Stimulated activated naive CD8-positive, alpha-beta T cell treated with anti-CD3 and anti-CD28 coated beads, Interleukin-15, Interleukin-2, amounts not matched to agents 100 ng/mL and 50 ng/mL, for 24 hours (primary cell): ENCODE measurements around the gene AGBL1.

ENCODE experiments used
- H3K27ac Mint-ChIP-seq: one replicate; pipeline ENCODE4 v1.8.0; 2021; ENCODE audit warnings: mild to moderate bottlenecking, mixed read lengths
- H3K27me3 Mint-ChIP-seq: one replicate; pipeline ENCODE4 v1.8.0; 2021; ENCODE audit warnings: mixed read lengths
- H3K36me3 Mint-ChIP-seq: one replicate; pipeline ENCODE4 v1.8.0; 2021; ENCODE audit warnings: low read depth, mixed read lengths
- H3K4me1 Mint-ChIP-seq: one replicate; pipeline ENCODE4 v1.8.0; 2021; ENCODE audit warnings: low read depth, mixed read lengths
- H3K4me3 Mint-ChIP-seq: one replicate; pipeline ENCODE4 v1.8.0; 2021; ENCODE audit warnings: mild to moderate bottlenecking, mixed read lengths
- H3K9me3 Mint-ChIP-seq: one replicate; pipeline ENCODE4 v1.8.0; 2021; ENCODE audit warnings: mixed read lengths

The AGBL1 gene

DNA sequence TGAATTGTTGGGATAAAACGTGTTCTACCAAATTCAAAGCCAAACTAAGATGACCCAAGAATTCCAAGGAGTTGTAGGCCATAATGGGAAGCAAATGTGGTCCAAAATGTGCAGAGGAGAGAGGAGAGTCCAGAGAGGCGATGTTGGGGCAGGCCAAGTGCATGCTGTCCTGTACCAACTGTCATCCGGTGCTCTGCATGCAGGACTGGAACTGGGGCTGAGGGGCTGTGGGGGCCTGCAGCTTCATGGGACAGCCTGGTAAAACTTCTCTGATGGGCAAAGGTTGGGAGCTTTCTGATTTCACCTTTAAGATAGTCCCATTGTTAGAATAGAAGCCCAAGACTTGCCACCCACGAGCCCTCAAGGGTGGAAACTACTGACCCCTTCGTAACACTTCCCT is 831.4 kb downstream of the AGBL1 start:
- no peaks in the 10 kb centered on the region for H3K4me1 Mint-ChIP-seq
- no peaks in the 10 kb centered on the region for H3K36me3 Mint-ChIP-seq
- peaks cover 6% of the 10 kb centered on the region for H3K27me3 Mint-ChIP-seq
- H3K27ac Mint-ChIP-seq, result no peak overlapping the region
- peaks cover 7% of the 10 kb centered on the region for H3K9me3 Mint-ChIP-seq
- H3K4me3 Mint-ChIP-seq, result no peak overlapping the region

- Mint-ChIP-seq H3K9me3 (peaks cover 7% of the 10 kb centered on the region), H3K4me3 (no peak overlapping the region), H3K4me1 (no peaks in the 10 kb centered on the region), H3K36me3 (no peaks in the 10 kb centered on the region), H3K27me3 (peaks cover 1% of the 10 kb centered on the region), H3K27ac (no peak overlapping the region)
Observed at GRCh38 chr15:86912661-86913060, 833.0 kb downstream of the AGBL1 start.

DNA sequence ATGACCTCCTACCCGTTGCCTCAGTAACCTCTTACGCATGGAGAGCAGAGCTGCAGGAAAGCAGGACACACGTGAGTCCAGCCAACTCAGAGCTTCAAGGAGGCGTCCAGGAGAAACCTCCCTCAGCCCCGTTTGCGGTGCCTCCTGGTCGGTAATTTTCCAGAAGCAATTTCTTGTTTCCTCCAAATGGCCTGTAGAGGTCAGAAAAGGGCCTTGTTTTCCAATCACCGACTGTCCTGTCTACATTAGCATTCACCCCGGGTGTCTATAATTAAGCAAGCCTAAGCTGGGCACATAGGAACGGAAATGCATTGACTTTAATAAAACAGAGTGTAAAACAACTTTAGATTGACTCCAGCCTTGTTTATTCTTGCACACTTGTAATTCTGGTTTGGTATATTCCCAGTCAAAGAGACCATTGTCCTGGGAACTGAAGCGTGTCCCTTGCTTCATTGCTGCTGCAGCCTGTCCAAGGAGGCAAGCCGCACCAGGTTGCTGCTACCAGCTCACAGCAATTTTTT is 836.2 kb downstream of the AGBL1 start:
- Mint-ChIP-seq H3K27me3 (peaks cover 4% of the 10 kb centered on the region), H3K36me3 (no peaks in the 10 kb centered on the region), H3K4me1 (no peaks in the 10 kb centered on the region), H3K9me3 (no peaks in the 10 kb centered on the region), H3K4me3 (no peak overlapping the region), H3K27ac (no peak overlapping the region)

DNA sequence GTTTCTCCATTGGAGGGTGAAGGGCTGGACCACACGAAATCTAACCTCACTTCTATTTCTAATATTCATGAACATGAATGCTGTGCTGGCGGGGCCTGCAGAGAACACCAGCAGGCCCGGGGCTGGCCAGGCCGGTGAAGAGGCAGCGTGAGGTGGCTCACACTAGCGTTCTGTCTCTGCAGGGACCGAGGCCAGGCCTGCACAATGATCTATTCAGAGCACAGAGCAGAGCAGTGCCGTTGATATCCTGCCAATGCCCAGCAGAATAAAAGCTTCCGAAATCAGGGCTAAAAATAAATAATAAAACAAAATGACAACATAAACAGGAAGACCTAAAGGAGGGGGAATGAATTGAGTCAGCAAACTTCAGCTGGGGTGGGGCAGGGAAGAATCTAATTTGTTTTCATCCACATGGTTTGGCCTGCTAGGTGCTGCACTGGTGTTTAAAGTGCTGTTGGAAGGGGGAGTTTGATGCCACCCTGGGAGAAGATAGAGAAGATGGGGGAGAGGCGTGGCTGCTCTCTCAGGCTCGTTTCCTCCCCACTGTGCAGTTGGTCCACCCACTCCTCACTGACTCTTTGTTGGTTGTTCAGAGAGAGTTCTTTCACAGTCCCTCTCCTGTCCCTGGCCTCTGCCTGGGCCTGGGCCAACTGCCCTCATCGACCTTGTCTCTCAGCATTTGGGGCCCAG is 837.1 kb downstream of the AGBL1 start:
- Mint-ChIP-seq H3K27me3 (peaks cover 4% of the 10 kb centered on the region), H3K36me3 (no peaks in the 10 kb centered on the region), H3K9me3 (no peaks in the 10 kb centered on the region), H3K4me1 (no peaks in the 10 kb centered on the region), H3K4me3 (no peak overlapping the region), H3K27ac (no peak overlapping the region)

DNA sequence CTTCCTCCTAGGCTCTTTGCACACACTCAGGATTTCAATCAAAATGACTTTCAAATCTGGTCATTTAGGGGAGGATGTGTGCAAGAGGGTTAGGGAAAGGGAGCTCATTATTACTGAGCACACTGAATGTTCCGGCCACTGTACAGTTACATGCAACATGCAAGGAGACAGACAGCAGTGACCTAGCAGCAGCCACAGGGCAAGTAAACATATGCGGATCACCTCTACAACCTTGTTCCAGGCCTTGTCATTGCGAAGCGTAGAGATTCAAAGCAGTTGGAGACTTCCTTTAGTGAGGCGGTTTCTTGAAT is 837.6 kb downstream of the AGBL1 start:
- H3K4me1 Mint-ChIP-seq, result no peaks in the 10 kb centered on the region
- no peaks in the 10 kb centered on the region for H3K9me3 Mint-ChIP-seq
- no peaks in the 10 kb centered on the region for H3K36me3 Mint-ChIP-seq
- peaks cover 4% of the 10 kb centered on the region for H3K27me3 Mint-ChIP-seq
- H3K4me3 Mint-ChIP-seq, result no peak overlapping the region
- H3K27ac Mint-ChIP-seq, result no peak overlapping the region

DNA sequence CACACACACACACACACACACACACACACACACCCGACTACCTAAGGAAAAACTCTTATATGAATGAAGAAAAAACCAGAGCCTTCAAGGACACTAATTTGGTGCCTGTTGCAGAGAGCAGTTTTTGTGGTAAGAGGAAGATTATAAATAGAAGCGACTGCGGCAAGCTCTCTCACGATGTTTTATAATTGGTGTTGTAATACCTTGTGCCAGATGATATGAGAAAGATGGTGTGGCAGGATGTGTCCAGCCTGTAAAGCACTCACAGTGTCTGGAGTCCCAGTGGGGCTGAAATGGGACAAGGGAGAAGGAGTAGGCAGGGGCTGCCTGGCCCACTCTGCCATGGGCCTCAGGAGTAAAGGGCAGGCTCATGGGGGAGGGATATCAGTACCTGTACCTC is 839.9 kb downstream of the AGBL1 start:
- H3K36me3 Mint-ChIP-seq, result no peaks in the 10 kb centered on the region
- H3K27ac Mint-ChIP-seq, result no peak overlapping the region
- no peaks in the 10 kb centered on the region for H3K9me3 Mint-ChIP-seq
- no peak overlapping the region for H3K4me3 Mint-ChIP-seq
- no peaks in the 10 kb centered on the region for H3K4me1 Mint-ChIP-seq
- peaks cover 4% of the 10 kb centered on the region for H3K27me3 Mint-ChIP-seq

DNA sequence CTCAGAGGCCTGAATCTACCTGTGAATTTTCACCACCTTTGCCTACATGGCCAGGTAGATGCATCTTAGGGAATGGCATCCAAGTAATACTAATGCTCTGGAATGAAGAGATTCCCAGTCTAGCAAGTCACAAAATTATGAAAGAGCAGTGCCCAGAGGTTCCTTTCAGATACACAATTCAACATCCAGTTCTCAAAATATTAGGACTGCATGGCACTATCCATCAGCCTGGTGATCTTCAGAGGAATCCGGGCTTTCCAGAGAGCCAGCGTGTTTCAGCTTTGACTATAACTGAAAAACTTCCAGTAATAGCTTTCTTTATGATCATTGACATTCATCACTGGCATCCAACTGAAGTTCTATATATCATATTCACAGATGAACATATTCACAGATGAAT is 849.8 kb downstream of the AGBL1 start:
- Mint-ChIP-seq H3K27me3 (peaks cover 5% of the 10 kb centered on the region), H3K9me3 (no peaks in the 10 kb centered on the region), H3K4me1 (no peaks in the 10 kb centered on the region), H3K27ac (no peak overlapping the region), H3K4me3 (no peak overlapping the region), H3K36me3 (no peaks in the 10 kb centered on the region)

DNA sequence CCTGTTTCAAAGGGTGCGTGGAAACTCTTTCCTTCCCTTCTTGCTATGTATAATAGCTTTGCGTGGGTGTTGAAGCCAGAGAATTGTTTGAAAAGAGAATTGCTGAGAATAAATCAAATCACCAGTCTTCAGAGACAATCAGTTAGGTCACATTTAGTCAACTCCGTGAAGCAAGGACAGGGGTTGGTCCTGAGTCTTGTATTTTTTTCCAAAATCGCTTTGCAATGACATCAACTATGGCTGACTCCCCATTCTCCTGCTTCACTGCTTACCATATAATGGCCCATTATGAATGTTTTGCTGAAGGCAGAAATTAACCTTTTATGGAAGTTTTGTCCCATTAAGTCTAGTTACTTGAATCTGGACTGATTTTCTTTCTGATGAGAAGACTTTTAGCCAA is 852.8 kb downstream of the AGBL1 start:
- H3K4me1 Mint-ChIP-seq, result no peaks in the 10 kb centered on the region
- H3K27ac Mint-ChIP-seq, result no peak overlapping the region
- peaks cover 5% of the 10 kb centered on the region for H3K27me3 Mint-ChIP-seq
- peaks cover 4% of the 10 kb centered on the region for H3K9me3 Mint-ChIP-seq
- H3K36me3 Mint-ChIP-seq, result no peaks in the 10 kb centered on the region
- H3K4me3 Mint-ChIP-seq, result no peak overlapping the region

DNA sequence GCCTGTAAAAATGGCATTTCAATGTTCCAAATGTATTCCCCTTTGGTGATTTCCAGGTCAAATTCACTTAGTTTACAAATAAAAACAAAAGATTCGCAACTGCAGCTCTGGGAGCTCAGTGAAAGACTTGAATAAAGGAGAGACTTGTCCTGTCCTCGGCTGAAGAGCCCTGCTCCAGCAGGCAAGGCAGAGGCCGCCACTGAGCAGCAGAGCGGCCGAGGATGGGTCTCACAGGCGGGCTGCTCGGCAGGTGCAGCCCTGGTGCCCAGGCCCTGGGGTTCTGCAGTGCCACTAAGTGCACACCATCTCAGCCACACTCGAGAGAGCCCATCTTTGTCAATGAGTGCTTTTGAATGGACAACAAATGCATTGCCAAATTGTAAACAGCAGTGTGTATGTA is 856.2 kb downstream of the AGBL1 start:
- H3K9me3 Mint-ChIP-seq, result peaks cover 4% of the 10 kb centered on the region
- H3K36me3 Mint-ChIP-seq, result no peaks in the 10 kb centered on the region
- no peaks in the 10 kb centered on the region for H3K4me1 Mint-ChIP-seq
- no peak overlapping the region for H3K27ac Mint-ChIP-seq
- peaks cover 5% of the 10 kb centered on the region for H3K27me3 Mint-ChIP-seq
- no peak overlapping the region for H3K4me3 Mint-ChIP-seq

GRCh38 chr15:86942285-86942684 is 862.6 kb downstream of the AGBL1 start:
- no peaks in the 10 kb centered on the region for H3K27me3 Mint-ChIP-seq
- H3K4me3 Mint-ChIP-seq, result no peak overlapping the region
- no peak overlapping the region for H3K27ac Mint-ChIP-seq

DNA sequence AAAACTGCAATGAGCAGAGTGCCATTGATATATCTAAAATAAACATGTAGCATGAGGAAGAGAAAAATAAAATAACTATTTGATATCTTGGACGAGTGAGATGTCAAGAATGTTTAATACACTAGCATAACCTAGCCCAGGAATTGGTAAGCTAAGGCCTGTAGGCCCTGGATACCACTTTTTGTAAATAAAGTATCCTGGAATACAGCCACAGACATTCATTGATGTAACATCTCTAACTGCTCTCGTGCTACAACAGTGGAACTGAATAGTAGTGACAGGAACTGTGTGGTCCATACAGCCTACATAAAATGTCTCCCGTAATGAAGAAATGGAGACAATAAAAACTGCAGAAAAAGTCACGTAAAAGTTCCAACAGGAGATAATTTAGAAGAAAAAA is 869.0 kb downstream of the AGBL1 start:
- Mint-ChIP-seq H3K4me1 (no peaks in the 10 kb centered on the region), H3K36me3 (no peaks in the 10 kb centered on the region), H3K4me3 (no peak overlapping the region), H3K27me3 (no peaks in the 10 kb centered on the region), H3K27ac (no peak overlapping the region), H3K9me3 (no peaks in the 10 kb centered on the region)

More at GRCh38 chr15:86942285-86942684, 862.6 kb downstream of the AGBL1 start:
- Mint-ChIP-seq H3K4me1 (no peaks in the 10 kb centered on the region), H3K9me3 (peaks cover 2% of the 10 kb centered on the region), H3K36me3 (no peaks in the 10 kb centered on the region)

DNA sequence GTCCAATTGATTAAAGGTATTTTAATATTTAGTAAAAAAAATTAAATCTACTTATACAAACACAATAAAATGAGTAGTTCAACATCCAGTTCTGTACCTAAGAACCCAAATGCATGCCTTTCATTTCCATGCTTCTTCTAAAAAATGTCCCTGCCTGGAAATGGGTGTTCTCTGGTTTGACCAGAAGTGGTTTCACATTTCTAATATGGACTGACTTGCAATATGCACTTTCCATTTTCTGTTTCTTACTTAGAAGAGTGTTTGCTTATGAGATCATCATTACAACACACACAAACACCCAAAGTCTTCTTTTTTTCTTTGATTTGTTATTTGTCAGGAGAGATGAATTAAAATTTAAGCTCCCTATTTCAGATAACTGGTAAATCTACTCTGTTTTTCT is 879.6 kb downstream of the AGBL1 start:
- no peaks in the 10 kb centered on the region for H3K36me3 Mint-ChIP-seq
- no peaks in the 10 kb centered on the region for H3K9me3 Mint-ChIP-seq
- H3K27ac Mint-ChIP-seq, result no peak overlapping the region
- no peaks in the 10 kb centered on the region for H3K4me1 Mint-ChIP-seq
- no peak overlapping the region for H3K4me3 Mint-ChIP-seq
- peaks cover 3% of the 10 kb centered on the region for H3K27me3 Mint-ChIP-seq

- Mint-ChIP-seq H3K27me3 (peaks cover 3% of the 10 kb centered on the region), H3K27ac (no peak overlapping the region), H3K4me1 (no peaks in the 10 kb centered on the region), H3K4me3 (no peak overlapping the region), H3K9me3 (no peaks in the 10 kb centered on the region), H3K36me3 (no peaks in the 10 kb centered on the region)
Observed at GRCh38 chr15:86961669-86962068, 882.0 kb downstream of the AGBL1 start.

- Mint-ChIP-seq H3K9me3 (no peaks in the 10 kb centered on the region), H3K36me3 (no peaks in the 10 kb centered on the region), H3K4me1 (no peaks in the 10 kb centered on the region)
Observed at GRCh38 chr15:86964271-86964670, 884.6 kb downstream of the AGBL1 start.

DNA sequence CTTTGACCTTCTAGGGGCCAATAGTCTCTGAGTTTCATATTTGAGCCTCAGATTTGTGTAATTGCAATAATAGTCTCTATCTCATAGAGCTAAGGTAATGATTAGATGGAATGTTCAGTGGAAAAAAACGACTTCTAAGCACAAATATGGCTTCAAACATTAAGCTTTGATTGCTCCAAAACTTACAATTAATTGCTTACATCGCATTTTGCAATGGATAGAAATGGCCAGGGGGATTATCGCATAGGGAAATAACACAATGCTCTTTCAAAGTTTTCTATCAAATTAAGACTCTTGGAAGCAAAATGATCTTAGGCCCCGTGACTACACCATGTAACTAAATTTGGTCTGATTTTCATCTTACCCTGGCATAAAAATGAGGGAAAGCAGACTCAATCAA is 888.6 kb downstream of the AGBL1 start:
- Mint-ChIP-seq H3K27me3 (peaks cover 4% of the 10 kb centered on the region), H3K4me3 (no peak overlapping the region), H3K36me3 (no peaks in the 10 kb centered on the region), H3K9me3 (peaks cover 5% of the 10 kb centered on the region), H3K27ac (no peak overlapping the region), H3K4me1 (no peaks in the 10 kb centered on the region)

More at GRCh38 chr15:86964271-86964670, 884.6 kb downstream of the AGBL1 start:
- Mint-ChIP-seq H3K27me3 (peaks cover 3% of the 10 kb centered on the region), H3K4me3 (no peak overlapping the region), H3K27ac (no peak overlapping the region)

DNA sequence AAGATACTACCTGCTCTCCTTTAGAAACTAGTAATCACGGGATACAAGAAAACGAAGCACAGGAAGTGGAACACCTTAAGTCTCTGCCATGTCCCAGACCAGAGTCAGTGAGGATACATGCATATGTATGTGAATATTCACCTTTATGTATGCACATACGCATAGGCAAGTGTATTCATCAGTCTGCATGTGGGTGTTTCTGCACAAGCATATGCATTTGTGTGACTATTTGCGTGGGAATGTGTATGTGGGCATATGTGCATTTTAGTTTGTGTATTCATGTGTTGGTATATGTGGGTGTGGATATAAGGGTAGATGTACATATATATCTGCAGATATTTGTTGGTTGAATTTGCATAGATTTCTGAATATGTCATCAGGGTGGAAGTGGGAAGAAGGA is 889.7 kb downstream of the AGBL1 start:
- Mint-ChIP-seq H3K9me3 (peaks cover 5% of the 10 kb centered on the region), H3K4me1 (no peaks in the 10 kb centered on the region), H3K36me3 (no peaks in the 10 kb centered on the region), H3K27ac (no peak overlapping the region), H3K27me3 (peaks cover 4% of the 10 kb centered on the region), H3K4me3 (no peak overlapping the region)
